Measurements from ENCODE around the gene GALNT17. TPM values are rescaled to one million over a fixed set of nuclear protein-coding genes. Genes with fewer than 3 reads are reported as not detected.

Gene GALNT17
- total RNA-seq, 4 donors from 2014 or later, result 4.4 to 33.8 (median 11.3) TPM

DNA sequence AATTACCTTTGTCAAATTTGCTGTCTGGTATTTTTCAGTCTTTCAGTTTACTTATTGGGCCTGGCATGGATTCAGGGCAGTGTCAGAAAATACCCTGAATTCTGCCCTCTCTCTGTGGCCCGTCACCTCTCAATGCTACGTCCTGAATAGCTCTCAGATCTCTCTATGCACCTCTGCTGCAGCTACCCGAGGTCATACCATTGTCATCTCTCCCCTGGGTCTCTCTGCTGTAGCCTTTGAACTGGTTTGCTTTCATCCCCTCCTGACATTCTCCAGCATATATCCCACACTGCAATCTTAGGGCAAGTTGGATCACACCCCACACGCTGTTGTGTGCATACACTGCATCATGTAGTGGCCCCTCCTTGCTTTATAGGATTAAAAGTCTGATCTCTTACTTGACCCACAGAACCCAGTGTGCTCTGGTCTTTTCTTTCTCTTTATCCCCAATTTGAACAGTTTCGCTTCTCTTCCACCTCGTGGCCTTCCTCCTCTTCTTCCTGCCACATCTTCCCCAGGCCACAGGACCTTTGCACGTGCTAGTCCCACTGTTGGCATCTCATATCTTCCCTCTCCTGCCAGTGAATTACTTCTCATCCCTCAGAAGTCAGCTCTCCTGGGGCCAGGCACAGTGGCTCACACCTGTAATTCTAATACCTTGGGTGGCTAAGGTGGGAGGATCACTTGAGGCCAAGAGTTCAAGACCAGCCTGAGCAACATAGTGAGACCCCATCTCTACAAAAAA, 372.9 kb downstream of the GALNT17 start:
- Histone ChIP-seq H3K4me3 (no peak overlapping the region), H3K27me3 (no peaks in the 10 kb centered on the region), H3K27ac (no peak overlapping the region), H3K9me3 (no peaks in the 10 kb centered on the region), H3K4me1 (no peaks in the 10 kb centered on the region), H3K36me3 (no peaks in the 10 kb centered on the region)
- intact Hi-C loops (cut with DNase I; ENCODE audit: low total_unique reads), result no loop called here
- TF ChIP-seq POLR2A (IDR thresholded peaks at IDR 0.05), result no peak
- TF ChIP-seq, protein P1, sequence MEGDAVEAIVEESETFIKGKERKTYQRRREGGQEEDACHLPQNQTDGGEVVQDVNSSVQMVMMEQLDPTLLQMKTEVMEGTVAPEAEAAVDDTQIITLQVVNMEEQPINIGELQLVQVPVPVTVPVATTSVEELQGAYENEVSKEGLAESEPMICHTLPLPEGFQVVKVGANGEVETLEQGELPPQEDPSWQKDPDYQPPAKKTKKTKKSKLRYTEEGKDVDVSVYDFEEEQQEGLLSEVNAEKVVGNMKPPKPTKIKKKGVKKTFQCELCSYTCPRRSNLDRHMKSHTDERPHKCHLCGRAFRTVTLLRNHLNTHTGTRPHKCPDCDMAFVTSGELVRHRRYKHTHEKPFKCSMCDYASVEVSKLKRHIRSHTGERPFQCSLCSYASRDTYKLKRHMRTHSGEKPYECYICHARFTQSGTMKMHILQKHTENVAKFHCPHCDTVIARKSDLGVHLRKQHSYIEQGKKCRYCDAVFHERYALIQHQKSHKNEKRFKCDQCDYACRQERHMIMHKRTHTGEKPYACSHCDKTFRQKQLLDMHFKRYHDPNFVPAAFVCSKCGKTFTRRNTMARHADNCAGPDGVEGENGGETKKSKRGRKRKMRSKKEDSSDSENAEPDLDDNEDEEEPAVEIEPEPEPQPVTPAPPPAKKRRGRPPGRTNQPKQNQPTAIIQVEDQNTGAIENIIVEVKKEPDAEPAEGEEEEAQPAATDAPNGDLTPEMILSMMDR (IDR thresholded peaks at IDR 0.05), result no peak
- no peak for DNase-seq

DNA sequence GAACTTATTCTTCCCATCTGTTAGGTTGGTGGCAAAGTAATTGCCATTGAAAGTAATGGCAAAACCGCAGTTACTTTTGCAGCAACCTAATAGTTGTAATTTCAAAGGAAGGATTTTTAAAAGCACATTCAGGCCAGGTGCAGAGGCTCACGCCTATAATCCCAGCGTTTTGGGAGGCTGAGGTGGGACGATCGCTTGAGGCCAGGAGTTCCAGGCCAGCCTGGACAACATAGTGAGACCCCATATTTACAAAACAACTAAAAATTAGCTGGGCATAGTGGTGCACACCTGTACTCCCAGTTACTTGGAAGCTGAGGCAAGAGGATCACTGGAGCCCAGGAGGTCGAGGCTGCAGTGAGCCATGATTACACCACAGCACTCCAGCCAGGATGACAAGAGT, 374.9 kb downstream of the GALNT17 start:
- H3K4me1 ChIP-seq, result no peaks in the 10 kb centered on the region
- DNase-seq, result no peak
- no peaks in the 10 kb centered on the region for H3K27me3 ChIP-seq
- H3K9me3 ChIP-seq, result no peaks in the 10 kb centered on the region
- H3K36me3 ChIP-seq, result no peaks in the 10 kb centered on the region
- TF ChIP-seq, protein P1 (IDR thresholded peaks at IDR 0.05), result no peak
- TF ChIP-seq POLR2A (IDR thresholded peaks at IDR 0.05), result no peak
- H3K4me3 ChIP-seq, result no peak overlapping the region
- H3K27ac ChIP-seq, result no peak overlapping the region
- intact Hi-C loops (cut with DNase I; ENCODE audit: low total_unique reads), result no loop called here

DNA sequence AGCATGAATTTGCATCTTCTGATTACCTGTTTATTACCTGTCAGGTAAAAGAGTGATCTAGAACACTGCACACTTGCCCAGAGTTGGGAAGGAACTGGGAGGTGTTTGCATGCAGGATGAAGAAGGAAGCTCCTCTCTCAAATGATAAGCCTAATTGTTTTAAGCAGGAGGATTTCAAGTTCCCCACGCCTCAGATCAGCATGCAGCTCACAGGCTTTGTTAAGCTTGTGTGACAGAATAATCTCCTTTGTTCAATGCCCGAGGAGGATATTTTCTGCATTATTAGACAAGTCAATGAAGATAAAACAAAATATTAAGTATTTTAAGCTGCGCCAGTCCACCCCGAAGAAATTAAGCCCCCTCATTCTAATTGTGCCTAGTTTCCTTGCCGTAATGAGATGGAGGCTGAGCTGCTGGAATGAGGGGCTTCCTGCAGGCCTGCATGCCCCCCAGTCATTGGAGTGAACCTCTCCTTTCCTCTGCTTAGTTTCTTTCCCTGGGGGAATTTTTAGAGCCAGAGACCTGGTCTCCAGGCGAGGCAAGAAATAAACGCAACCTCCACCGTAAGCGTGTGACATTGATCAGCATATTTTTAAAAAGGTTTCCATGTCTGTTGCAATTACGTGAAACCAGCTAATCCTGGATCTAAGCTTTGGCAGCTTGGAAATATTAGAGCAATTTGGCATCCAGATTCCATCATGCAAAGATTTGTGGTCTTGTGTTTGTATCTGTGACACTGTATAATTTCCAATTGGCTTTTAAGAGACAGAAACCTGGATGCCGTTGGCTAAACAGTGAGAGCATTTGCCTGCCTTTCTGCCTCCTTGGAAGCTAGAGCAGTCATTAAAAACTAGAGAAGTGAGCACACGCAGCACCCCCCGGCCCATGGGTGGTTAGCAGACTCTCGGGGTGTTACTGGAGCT, 376.0 kb downstream of the GALNT17 start:
- no peak for TF ChIP-seq POLR2A (IDR thresholded peaks at IDR 0.05)
- TF ChIP-seq, protein P1 (IDR thresholded peaks at IDR 0.05), result no peak
- H3K27me3 ChIP-seq, result no peaks in the 10 kb centered on the region
- no peaks in the 10 kb centered on the region for H3K4me1 ChIP-seq
- no peaks in the 10 kb centered on the region for H3K9me3 ChIP-seq
- intact Hi-C loops (cut with DNase I; ENCODE audit: low total_unique reads), result no loop called here
- no peaks in the 10 kb centered on the region for H3K36me3 ChIP-seq
- H3K4me3 ChIP-seq, result no peak overlapping the region
- no peak for DNase-seq
- no peak overlapping the region for H3K27ac ChIP-seq

DNA sequence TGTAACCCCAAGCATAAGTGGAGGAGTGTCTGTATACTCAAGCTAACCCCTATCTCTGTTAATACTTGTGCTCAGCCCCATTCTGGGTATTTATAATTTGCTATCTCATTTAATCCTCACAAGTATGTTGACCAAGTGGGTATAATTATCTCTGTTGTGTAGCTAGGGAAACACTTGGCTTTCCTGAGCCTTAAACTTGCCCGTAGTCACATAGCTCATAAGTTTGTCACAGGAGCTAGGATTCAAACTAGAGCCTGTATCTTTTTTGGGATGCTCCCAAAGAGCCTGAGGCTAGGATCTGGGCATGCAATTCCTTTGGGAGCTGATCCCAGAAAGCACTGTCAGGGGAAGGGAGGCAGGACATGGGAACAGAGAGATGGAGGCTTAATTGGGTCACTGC, 377.4 kb downstream of the GALNT17 start:
- H3K4me1 ChIP-seq, result no peaks in the 10 kb centered on the region
- TF ChIP-seq, protein P1 (IDR thresholded peaks at IDR 0.05), result no peak
- TF ChIP-seq POLR2A (IDR thresholded peaks at IDR 0.05), result no peak
- H3K4me3 ChIP-seq, result no peak overlapping the region
- no peaks in the 10 kb centered on the region for H3K36me3 ChIP-seq
- intact Hi-C loops (cut with DNase I; ENCODE audit: low total_unique reads), result no loop called here
- no peaks in the 10 kb centered on the region for H3K27me3 ChIP-seq
- no peak for DNase-seq
- H3K9me3 ChIP-seq, result no peaks in the 10 kb centered on the region
- H3K27ac ChIP-seq, result no peak overlapping the region

DNA sequence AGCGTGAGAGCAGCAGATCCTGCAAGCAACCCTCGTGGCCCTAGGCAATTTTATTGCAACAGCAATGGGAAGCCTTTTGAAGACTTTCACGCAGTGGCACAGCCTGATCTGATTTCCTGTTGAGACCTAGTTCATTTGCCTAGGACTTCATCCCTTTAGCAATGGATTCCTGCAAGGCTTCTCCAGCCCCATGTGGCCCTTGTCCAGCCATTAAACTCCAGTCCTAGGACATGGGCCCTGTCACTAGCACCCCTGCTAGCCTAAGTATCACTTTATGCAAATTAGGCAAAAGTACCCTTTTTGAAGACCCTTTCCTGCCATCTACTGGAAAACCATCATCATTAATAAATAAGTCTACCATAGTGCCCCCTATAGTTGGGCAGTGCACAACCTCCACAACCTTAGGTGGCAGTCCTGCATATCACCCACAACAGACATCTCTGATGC, 379.4 kb downstream of the GALNT17 start:
- TF ChIP-seq POLR2A (IDR thresholded peaks at IDR 0.05), result no peak
- TF ChIP-seq, protein P1 (IDR thresholded peaks at IDR 0.05), result no peak
- H3K27ac ChIP-seq, result no peak overlapping the region
- no peaks in the 10 kb centered on the region for H3K4me1 ChIP-seq
- H3K4me3 ChIP-seq, result no peak overlapping the region
- intact Hi-C loops (cut with DNase I; ENCODE audit: low total_unique reads), result no loop called here
- H3K36me3 ChIP-seq, result no peaks in the 10 kb centered on the region
- H3K9me3 ChIP-seq, result no peaks in the 10 kb centered on the region
- H3K27me3 ChIP-seq, result no peaks in the 10 kb centered on the region
- no peak for DNase-seq

All from uterus (tissue), 4 donors.